PC-9 (cell line): ENCODE data around the gene APOA4.

Source experiments
- EZH2 ChIP-seq: fragments of 200-600 bp; sonication (generic); IDR thresholded peaks from 2 replicates; pipeline ENCODE4 v1.8.0; 2017; ENCODE audit warnings: antibody characterized with exemption, low read depth
- TF ChIP-seq, protein P1 (sequence below): fragments of 200-600 bp; sonication (generic); conservative IDR thresholded peaks from 2 replicates; pipeline ENCODE4 v1.6.1; 2017; ENCODE audit warnings: mixed run types, antibody characterized with exemption, mild to moderate bottlenecking, moderate library complexity

DNA sequence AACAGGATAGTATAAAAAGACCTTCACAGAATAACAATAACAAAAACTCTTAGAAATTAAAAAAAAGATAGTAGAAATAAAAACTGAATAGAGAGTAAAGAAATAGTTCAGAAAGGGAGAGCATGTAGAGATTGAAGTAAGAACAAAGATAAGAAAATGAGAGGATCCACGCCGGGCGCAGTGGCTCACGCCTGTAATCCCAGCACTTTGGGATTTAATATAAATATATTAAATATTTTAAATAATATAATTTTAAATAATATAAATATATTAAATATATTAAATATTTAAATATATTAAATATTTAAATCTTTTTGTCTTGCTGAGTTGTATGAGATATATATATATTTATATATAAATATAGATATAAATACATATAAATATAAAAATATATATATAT, 11.0 kb downstream of the APOA4 start:
- TF ChIP-seq, protein P1, sequence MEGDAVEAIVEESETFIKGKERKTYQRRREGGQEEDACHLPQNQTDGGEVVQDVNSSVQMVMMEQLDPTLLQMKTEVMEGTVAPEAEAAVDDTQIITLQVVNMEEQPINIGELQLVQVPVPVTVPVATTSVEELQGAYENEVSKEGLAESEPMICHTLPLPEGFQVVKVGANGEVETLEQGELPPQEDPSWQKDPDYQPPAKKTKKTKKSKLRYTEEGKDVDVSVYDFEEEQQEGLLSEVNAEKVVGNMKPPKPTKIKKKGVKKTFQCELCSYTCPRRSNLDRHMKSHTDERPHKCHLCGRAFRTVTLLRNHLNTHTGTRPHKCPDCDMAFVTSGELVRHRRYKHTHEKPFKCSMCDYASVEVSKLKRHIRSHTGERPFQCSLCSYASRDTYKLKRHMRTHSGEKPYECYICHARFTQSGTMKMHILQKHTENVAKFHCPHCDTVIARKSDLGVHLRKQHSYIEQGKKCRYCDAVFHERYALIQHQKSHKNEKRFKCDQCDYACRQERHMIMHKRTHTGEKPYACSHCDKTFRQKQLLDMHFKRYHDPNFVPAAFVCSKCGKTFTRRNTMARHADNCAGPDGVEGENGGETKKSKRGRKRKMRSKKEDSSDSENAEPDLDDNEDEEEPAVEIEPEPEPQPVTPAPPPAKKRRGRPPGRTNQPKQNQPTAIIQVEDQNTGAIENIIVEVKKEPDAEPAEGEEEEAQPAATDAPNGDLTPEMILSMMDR: no peak
- no peak for TF ChIP-seq EZH2
